GM21360 (cell line): ENCODE results near the gene MXD1.
"Not testable (repeated sequence)": the region's sequence is repeated elsewhere in the genome, so short reads cannot be mapped to it uniquely, and the experiment has no call there.

Experiments used
- ATAC-seq: cut with Tn5 transposase; IDR thresholded peaks from one replicate; pipeline ENCODE4 v1.9.1; 2021; ENCODE audit warnings: mild to moderate bottlenecking, moderate library complexity; ENCODE audit not compliant: unreplicated experiment

The MXD1 gene

DNA sequence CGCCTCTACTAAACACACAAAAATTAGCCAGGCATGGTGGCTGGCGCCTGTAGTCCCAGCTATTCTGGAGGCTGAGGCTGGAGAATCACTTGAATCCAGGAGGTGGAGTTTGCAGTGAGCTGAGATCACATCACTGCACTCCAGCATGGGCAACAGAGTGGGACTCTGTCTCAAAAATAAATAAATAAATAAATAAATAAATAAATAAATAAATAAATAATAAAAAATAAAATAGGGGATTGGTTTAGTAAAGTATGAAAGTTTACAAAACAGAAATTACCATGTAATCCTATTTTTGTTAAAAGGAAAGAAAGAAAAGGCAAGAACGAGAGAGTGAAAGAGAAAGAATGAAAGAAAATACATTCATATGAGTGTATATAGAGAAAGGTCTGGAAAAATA is 35.8 kb downstream of the MXD1 start:
- ATAC-seq: not testable (repeated sequence)

DNA sequence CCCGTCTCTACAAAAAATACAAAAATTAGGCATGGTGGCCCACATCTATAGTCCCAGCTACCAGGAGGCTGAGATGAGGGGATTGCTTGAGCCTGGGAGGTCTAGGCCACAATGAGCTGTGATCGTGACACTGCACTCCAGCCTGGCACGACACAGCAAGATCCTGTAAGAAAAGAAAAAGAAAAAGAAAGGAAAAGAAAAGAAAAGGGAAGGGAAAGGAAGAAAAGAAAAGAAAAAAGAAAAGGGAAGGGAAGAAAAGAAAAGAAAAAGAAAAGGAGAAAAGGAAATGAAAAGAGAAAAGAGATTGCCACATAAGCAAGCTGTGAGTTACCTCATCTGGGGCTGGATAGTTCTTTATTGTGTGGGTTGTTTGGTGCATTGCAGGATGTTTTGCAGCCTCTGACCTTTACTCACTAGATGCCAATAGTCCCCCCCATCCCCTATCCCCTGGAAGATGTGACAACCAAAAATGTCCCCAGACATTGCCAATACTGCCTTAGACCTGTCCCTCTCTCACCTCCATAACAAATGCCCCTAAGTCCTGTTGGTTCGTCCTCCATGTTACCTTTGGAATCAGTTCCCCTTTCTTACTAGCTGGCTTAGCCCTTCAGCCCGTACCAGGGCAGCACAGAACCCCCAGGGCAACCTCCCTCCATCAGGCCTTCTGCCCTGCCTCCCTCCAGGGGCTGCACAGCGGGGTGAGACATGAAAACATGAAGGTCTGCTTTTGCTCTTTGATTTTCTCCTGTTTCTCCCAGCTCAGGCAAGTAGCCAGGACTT is 37.6 kb downstream of the MXD1 start:
- ATAC-seq: no peak

GRCh38 chr2:69954084-69954483 is 39.2 kb downstream of the MXD1 start:
- ATAC-seq: no peak

GRCh38 chr2:69955029-69955428 is 40.1 kb downstream of the MXD1 start:
- ATAC-seq: no peak

- ATAC-seq: no peak
These were observed 41.6 kb downstream of the MXD1 start for GRCh38 chr2:69956475-69956979.

DNA sequence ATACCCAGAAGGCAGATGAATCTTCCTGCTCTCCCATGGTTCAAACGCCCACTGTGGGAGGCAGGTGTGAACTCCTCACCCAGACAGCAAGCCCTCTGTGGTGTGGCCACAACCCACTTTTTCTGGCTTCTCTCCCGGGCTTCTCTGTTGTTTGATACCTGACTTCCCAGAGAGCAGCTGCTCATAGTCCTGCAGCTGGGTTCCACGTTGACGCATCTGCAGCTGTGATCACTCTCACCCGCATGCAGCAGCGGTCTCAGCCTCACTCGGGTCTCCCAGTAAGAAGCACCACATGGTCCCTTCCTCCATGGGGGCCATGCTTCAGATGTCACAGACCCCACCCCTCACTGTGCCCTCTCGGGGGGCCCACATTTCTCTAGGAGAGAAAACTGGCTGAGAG is 43.1 kb downstream of the MXD1 start:
- ATAC-seq: no peak

DNA sequence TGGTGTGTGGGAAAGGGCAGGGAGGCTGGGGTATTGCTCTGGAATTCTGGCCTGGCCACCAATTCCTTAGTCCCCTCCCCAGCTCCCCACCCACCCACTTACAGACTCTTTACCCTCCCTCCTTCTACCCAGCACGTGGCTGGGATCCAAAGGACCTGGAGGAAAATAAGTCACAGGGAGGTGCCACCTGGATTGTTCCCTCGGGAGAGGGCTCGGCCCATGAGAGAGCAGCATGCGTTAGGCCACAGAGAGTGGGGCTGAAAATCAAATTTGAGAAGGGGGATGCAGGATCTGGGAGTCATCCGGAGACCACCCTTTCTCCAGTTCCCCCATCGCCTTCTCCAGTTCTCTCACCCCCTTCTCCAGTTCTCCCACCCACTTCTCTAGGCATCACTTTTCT is 43.6 kb downstream of the MXD1 start:
- ATAC-seq: no peak

DNA sequence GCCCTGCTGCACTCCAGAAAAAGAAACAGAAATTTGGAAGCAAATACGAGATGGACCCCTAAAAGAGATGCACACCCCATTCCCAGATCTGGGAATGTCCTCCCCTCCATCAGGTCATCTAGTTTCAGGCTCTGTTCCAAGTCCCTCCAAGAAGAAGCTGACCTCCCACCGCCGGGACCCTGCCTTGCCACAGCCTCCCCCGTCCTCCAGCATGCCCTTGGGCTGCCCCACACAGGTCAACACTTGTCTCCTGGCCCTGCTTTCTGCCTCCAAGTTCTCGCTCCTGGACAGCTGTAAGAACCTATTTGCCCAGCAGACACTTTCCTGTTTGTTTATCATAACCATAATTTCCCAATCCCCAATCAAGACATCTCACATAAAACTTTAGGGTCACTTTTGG is 44.5 kb downstream of the MXD1 start:
- ATAC-seq: no peak

DNA sequence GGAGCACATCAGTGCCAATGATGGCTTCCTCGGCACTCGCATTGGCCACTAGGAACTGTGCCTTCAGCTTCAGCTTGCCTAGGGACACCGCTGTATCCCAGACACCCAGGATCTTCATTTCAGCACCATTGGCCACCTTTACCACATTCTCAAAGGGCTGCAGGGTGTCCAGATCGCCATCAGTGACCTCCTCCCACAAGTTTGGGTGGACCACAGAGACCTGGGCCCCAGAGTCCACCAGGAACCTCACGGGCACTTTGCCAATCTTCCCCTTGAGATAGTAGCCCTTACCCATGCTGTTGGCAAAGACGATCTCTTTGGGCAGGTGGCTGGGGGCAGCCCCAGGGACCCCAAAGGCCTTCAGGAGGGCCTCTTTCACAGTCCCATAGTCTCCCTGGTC is 45.9 kb downstream of the MXD1 start:
- no peak for ATAC-seq

- ATAC-seq: no peak
These were observed 46.6 kb downstream of the MXD1 start, which contains the start of gene ASPRV1 for GRCh38 chr2:69961496-69961895. ASPRV1 (minus strand) TSS chr2:69961631; CDS start chr2:69961436, 195 bp downstream.

GRCh38 chr2:69962986-69963730 is 48.2 kb downstream of the MXD1 start:
- no peak for ATAC-seq

DNA sequence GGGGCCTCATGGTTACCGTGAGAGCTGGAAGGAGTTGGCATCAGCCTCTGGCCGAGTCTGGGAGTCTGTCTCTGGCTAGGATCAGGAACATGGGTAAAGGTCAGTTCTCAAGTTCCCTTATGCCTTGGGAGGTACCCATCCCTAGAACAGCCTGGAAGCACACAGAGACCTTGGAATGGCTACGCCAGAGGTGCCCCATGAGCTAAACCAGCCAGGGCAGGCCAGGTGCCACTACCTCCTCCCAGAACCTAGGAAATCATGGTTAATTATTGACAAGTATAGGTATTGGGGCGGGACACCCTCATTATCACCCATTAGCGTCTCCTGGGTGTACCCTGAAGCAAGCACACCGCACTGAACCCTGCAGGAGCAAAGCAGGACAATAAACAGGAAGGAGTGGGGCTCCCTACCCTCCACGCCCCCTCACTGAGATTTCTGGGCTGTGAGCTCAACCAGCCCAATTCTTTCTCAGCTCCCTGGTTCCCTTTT is 49.5 kb downstream of the MXD1 start:
- no peak for ATAC-seq

- ATAC-seq: no peak
These were observed 51.0 kb downstream of the MXD1 start for GRCh38 chr2:69965756-69966445.

GRCh38 chr2:69966496-69966895 is 51.6 kb downstream of the MXD1 start:
- ATAC-seq: no peak

DNA sequence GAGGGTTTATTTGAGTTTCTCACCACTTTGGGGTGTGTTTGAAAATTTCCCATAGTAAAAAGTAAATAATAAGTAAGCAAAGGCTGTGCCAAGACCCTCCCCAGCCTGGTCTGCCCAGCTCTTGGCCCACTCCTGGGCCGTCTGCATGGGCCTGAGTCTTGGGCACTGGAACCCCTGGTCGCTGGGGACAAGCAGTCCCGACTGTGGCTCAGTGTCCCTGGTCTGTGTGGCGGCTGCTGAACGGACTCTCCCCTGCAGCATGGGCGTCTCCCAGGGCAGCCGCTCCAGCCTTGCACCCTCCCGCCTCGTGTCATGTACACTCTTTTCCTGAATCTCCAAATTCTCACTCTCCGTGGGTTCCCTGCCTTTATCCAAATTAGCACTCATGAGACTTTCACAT is 53.7 kb downstream of the MXD1 start:
- ATAC-seq: no peak

DNA sequence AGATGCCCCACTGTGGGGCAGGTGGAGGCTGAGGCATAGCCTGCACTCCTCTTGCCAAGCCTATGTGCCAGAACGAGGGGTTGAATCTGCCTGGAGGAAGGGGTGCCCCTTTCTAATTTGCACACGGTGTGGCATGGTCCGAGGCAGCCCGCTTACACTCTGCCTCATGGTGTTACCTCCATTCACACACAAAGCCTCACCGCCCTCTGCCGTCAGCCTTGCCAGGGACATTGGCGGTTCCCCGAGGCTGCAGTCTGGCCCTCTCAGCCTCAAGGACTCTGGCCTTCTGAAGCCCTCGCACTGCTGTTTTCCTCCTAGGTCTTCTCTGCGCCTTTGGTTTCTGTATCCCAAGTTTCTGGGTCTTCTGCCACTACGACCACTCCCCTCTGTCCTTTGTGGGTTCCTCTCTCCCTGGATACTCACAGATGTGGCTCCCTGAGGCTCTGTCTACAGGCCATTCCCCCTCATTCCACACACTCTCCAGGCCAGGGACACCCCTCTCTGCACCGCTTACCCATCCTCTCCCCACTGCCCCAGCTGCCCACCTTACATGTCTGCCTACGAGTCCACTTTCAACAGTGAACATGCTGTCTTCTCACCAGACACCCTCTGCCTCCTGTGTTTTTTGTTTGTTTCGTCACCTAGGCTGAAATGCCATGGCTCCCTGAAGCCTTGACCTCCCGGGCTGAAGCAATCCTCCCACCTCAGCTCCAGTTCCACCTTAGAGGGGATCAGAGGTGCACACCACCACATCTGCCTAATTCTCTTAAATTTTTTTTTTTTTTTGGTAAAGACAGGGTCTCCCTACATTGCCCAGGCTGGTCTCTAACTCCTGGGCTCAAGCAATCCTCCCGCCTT is 54.4 kb downstream of the MXD1 start:
- ATAC-seq: no peak

DNA sequence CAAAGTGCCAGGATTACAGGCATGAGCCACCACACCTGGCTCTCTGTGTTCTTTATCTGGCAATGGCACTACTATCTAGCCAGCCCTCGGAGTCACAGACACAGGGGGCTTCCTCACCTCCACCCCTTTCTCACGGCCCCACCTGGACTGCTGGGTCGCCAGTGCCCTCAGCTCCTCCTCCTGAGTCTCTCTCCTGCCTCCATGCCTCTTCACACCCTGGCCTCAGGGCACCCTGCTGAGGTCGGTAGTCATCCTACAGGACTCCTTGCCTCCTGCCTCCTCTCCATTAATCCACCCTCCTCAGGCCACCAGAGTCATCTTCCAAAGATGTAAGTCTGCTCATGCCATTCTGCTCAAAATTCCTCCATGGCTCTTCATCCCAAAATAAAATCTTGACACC is 55.1 kb downstream of the MXD1 start:
- no peak for ATAC-seq

DNA sequence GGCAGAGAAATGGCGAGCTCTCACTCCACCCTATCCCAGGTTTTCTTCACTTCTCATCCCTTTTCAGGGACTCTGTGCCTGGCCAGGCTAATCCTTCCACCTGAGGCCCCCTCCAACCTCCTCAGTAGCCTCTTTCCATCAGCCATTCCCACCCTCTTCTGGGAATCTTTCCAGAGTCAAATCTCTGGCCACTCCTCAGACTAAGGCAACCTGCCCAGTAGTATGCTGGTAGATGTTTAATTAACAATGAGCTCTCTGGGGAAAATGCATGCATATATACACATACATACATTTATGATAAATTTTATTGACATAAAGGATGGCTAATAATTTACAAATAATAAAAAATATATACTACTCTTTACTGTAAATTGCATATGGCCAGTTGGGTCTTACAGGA is 57.9 kb downstream of the MXD1 start:
- no peak for ATAC-seq

DNA sequence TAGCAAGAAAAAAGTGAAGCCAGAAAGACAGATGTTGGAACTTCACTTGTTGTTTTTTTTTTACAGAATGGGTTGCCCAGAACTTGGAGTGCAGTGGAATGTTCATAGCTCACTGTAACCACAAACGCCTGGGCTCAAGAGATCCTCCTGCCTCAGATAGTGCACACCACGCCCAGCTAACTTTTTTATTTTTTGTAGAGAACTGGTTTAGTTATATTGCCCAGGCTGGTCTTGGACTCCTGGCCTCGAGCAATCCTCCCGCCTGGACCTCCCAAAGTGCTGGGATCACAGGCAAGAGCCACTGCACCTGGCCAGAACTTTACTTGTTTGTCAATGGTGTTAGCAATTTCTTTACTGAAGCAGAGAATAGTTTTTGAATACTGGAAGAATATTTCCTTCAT is 58.4 kb downstream of the MXD1 start:
- no peak for ATAC-seq

DNA sequence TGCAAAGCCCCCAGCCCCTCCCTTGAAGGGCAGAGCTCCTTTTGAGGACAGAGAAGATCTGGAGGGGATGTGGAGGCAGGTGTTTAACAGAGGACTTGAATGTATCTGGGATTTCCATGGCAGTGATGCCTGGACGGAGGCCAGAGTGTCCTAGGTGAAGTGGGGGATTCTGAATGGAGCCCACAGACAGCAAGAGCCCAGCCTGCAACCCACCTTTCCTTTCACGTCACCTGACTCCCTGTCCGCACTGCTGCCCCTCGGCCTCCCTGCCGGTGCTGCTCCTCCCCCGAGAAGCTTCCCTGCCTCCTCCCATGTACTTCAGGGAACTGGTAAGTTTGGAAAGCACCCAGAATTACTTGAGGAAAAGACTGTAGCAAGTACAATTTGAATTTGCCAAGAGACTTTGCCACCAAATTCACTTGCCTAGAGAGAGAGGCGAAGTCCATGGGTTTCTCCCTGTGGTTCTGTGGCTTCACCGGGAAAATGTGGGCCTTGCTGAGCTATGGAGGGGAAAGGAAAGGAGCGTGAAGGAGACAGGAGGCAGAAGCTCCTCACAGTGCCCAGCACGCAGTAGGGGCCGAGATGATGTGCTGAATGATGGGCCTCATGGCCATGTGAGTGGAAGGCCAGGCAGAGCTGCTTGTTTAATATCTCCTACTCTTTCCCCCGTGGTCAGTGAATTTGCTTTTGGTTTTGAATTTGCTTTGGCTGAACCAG is 60.4 kb downstream of the MXD1 start:
- ATAC-seq: no peak
